Adipose tissue (tissue), 3 donors: ENCODE measurements around the gene ZACN. TPM values are rescaled to one million over a fixed set of nuclear protein-coding genes. Genes with fewer than 3 reads are reported as not detected.

ENCODE experiments used
- H3K27ac ChIP-seq: one replicate; pipeline ENCODE4 v1.5.1; 2013; ENCODE audit warnings: low read depth, low read length
- WGBS, 3 donors: extraction: QIAGEN DNeasy Blood & Tissue Kit; methylation state at CpG; one replicate each; pipeline ENCODE4 v1.1.7; 2013; 5-methylcytosine and 5-hydroxymethylcytosine counted together
- polyA plus RNA-seq, 3 donors: library from polyadenylated mRNA; stranded (reverse); fragments of 200-250 nt; gene quantifications; one replicate each; pipeline ENCODE4 v1.2.3, GENCODE V29; 2013
- donor health status: healthy with polysubstance abuse.
- donor health status: Bipolar disorder and iron deficiency.
- donor health status: healthy.

ZACN gene
- polyA plus RNA-seq, 3 donors, result 1.3 to 3.2 (median 1.8) TPM

DNA sequence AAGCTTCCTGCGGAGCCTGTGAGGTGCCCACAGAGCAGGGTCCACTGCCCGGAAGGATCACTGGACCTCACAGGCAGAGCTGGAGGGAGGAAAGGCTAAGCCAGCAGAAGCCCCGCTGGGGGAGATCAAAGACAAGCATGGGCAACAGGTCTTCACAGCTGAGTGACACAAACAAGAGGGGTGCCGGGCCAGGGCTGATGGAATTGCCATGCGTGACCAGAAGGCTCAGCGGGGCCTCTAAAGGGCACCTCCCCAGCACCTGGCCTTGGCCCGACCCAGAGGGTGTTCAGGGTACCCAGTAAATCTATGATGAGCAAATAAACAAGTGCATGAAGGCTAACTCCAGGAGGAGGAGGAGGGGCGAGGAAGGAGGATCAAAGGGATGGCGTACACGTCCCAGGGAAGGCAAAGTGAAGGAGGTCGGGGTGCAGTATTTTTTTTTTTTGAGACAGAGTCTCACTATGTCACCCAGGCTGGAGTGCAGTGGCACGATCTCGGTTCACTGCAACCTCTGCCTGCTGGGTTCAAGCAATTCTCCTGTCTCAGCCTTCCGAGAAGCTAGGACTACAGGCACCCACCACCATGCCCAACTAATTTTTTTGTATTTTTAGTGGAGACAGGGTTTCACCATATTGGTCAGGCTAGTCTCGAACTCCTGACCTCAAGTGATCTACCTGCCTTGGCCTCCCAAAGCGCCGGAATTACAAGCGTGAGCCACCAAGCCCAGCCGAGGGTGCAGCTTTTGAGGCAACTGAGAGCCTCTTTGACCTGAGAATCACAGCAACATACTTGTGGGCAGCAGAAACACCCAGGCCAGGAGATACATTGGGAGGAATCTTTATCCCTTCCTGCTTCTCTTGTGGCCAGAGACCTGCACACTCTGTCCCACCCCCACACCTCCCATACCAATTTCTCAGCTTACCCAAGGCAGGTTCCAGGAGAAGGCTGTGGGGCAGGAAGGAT is 40.7 kb downstream of the ZACN start:
- 78 to 89% (median 86%) methylated on average over 19 of the region's 19 CpGs for WGBS, 3 donors
- H3K27ac ChIP-seq, result no peak overlapping the region

DNA sequence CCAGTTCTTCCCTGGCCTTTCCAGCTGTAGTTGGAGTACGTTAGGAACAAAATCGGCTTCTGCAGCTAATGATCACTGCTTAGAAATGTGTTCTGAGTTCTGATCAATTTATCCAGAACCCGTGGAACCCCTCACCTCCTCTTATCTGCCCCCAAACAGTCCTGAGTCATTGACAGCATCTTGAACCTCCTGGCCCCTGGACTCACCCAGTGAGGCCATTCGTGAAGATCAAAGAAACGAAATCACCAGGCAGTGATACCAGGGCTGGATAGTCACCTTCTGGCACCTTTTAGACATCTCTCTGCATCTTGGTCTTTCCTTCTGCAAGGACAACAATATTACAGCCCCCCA is 41.7 kb downstream of the ZACN start:
- WGBS, 3 donors, result 82 to 92% (median 91%) methylated on average over 5 of the region's 5 CpGs
- H3K27ac ChIP-seq, result no peak overlapping the region

DNA sequence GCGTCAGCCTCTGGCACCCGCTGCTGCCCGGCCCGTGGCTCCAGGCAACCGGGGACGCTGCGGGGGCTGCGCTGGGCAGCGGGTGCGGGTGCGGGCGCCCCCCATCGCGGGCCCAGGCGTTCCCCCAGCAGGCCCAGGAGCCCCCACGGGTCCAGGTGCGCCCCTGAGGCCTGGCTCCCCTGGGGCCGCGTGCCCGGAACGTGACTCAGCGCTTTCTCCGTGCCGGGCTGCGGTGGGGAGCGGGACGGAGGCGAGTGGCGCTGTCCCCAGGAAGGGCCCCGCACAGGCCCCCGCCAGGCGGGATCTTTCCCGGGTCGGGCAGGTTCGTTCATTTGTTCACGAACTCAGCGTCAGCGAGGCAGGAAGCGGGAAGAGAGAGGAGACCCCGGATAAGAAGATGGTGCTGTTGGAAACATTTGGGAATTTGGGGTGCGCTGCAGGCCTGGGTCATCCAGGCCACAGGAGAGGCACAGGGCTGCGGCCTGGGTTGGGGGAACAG is 43.0 kb downstream of the ZACN start:
- 24 to 32% (median 27%) methylated on average over 34 to 42 of the region's 42 CpGs for WGBS, 3 donors
- no peak overlapping the region for H3K27ac ChIP-seq

DNA sequence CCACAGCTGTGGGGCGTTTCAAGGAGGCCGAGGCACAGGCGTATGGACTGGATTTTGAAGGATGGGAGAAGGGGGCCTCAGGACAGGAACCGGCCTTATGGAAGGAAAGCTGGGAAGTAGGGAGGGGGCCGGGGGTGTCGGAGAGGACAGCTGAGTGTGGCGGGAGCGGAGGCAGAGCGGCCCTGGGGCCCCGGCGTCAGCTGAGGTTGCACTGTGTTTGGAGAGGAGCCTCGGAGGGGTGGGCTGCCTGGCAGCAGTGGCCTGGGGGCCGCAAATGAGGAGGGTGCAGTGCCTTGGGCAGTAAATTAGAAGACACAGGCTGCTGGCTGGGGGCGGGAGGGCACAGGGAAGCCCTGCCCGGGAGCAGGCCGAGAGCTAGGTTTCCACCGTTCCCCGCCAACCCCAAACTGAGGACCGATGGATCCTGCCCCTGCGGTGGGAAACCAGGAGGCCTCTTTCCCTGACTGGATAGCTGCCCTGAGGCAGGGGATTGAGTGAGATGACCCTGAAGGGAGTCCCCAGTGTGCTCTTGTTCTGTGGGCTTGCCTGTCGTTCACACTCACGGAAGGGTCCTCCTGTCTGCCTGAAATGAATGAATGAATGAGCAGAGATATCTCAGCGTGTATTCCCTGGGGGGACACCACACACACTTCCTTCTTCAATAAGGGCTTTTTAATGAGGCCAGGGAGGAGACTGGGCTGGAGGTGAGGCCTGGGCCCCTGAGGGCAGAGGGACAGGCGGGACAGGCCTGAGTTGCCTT is 43.6 kb downstream of the ZACN start:
- no peak overlapping the region for H3K27ac ChIP-seq
- 87 to 92% (median 88%) methylated on average over 23 to 24 of the region's 24 CpGs for WGBS, 3 donors

DNA sequence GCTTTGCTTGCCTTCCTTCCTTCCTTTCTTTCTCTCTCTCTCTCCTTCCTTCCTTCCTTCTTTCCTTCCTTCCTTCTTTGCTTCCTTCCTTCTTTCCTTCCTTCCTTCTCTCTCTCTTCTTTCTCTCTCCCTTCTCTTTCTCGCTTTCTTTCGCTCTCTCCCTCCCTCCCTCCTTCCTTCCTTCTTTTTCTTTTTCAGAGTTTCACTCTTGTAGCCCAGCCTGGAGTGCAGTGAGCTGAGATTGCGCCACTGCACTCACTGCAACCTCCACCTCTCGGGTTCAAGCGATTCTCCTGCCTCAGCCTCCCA is 44.2 kb downstream of the ZACN start:
- no peak overlapping the region for H3K27ac ChIP-seq
- 71 to 79% (median 73%) methylated on average over 5 of the region's 5 CpGs for WGBS, 3 donors

DNA sequence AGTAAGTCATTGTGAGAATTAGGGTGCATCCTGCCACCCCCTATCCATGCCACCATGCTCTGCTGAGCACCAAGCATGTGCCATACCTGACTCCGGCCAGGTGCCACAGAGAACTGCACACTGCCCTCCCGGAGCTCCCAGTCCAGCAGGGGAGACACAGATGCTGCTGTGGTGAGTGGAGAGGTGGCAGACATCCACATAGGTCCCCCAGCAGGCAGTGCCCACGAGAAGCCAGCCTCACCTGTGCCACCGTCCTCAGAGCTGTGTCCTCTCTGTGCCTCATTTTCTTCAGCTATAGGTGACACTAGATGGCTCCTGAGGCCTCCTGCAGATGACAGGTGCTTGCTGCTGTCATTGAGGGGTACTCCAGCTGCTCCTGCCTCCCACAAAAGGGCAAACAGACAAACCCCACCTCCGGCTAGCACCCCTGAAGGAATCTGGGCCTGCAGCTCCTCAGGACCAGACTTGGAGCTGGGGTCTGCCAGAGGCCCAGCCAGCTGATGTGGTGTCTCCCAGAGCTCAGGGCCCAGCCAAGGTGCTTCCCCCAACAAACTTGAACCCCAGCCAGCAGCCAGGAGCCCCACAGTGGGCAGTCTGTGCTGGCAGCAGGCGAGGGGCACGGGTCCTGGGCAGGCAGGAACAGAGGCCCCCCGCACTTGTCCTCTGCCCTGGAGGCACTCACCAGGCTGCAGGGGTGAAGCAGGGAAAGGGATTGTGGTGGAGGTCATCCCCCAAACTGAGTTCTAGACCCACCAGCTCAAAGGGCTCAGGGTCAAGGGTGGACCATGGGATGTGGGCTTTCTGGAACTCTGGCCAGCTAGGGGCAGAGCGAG is 45.0 kb downstream of the ZACN start:
- WGBS, 3 donors, result 68 to 85% (median 73%) methylated on average over 9 of the region's 9 CpGs
- H3K27ac ChIP-seq, result no peak overlapping the region

DNA sequence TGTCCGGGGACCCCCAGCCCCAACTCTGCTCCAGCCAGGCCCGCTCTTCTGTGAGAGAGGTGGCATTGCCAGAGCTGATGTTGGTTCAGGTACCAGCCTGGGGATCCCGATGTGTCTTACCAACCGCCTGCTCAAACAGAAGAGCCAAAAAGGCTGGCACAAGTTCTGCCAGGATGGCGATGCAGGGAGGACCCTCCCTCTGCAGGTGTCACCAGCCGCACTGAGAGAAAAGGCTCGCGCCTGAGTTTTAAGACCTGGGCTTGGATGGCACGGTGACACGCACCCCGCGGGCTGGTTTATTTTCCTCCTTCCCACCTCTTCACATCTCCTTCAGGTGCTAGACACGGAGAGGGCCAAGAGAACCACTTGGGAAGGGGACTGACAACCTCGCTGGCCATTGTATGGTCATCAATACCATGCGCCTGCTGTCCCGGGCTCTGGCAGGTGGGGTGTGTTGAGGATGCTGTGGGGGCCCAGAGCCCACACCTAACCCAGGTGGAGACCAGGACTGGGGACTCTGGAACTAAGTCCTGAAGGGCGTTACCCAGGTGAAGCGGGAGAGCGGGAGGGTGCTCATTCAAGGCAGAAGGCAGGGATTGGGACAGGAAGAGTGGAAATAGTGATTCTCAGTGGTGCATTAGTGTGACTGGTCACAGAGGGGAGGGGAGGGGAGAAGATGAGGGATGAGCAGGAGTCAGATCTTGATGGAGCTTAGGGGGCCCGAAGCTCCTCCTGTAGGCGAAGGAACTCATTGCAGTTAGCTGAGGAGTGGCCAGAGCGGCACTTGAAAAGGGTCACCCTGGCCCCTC is 45.8 kb downstream of the ZACN start:
- WGBS, 3 donors, result 87 to 90% (median 90%) methylated on average over 22 of the region's 22 CpGs
- H3K27ac ChIP-seq, result no peak overlapping the region

DNA sequence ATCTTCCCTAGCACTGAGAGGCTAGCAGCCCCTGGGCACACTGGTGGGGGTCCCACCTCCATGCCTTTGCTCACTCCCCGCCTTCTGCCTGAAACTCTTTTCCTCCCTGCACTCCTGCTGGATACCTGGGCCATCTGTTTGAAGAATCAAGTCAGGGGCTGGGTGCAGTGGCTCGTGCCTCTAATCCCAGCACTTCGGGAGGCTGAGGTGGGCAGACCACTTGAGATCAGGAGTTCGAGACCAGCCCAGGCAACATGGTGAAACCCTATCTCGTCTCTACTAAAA is 46.4 kb downstream of the ZACN start:
- H3K27ac ChIP-seq, result no peak overlapping the region
- WGBS, 3 donors, result 85 to 94% (median 93%) methylated on average over 5 of the region's 5 CpGs

DNA sequence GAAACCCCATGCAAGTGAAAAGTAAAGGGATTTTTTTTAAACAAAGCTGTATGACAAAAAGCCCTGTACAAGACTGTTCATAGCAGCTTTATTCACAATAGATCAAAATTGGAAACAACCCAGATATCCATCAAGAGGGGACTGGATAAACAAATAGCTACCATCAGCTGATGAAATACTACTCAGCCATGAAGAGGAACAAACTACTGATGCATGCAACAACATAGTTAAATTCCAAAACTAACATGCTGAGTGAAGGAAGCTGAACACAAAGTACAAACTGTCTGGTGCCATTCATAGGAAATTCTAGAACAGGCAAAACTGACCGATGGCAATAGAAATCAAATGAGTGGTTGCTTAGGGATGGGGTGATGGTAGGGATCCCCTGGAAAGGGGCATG is 46.9 kb downstream of the ZACN start:
- H3K27ac ChIP-seq, result no peak overlapping the region
- 90 to 95% (median 94%) methylated on average over 1 of the region's 1 CpG for WGBS, 3 donors

DNA sequence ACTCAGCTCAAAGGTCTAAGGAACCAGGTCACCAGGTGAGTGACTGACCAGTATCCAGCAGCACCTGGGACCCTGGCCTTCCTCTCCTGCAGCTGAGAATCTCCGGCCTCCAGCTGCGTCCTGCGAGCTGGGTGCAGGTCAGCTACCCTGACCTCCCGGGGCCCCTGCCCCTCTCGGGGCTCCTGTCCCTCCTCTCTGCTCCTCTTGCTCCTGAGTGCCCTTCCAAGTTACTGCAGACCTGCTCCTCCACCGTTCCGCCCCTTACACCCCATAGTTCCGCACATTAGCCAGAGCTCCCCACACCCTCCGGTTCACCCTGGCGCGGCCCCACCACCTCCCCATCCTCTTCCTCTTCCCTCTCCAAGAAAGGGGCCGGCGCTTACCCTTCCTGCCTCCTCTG is 51.5 kb downstream of the ZACN start:
- WGBS, 3 donors, result 39 to 73% (median 46%) methylated on average over 13 of the region's 13 CpGs

DNA sequence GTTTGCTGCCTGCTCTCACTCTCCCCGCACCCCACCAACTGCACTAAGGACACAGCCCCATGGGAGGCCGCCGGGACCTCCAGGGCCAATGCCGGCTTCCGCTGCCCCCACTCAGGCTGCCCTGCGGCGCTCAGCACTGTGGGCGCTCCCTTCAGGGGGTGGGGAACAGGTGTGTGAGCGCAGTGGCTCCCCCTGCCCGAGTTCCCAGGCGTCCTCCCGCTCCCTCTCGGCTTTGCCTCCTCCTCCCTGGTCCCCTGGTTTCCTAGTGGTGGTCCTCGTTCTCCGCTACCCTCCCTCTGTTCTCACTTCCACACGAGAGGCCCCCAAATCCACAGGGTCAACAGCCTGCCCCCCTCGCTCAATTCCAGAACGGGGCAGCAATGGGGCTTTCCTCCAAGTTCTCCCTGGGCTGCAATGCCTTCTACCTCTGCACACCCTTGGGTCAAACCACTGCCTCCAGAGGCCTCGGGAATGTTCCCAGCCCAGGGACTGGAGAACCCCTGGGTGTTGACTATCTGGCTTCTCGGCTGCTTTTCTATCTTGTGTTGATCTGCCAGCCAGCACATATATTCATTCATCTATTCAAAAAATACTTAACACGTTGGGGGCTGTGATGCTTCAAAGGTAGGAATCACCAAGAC is 52.2 kb downstream of the ZACN start:
- 64 to 70% (median 69%) methylated on average over 21 of the region's 21 CpGs for WGBS, 3 donors
- H3K27ac ChIP-seq, result no peak overlapping the region

More for the DNA sequence above, 51.5 kb downstream of the ZACN start:
- H3K27ac ChIP-seq, result no peak overlapping the region

DNA sequence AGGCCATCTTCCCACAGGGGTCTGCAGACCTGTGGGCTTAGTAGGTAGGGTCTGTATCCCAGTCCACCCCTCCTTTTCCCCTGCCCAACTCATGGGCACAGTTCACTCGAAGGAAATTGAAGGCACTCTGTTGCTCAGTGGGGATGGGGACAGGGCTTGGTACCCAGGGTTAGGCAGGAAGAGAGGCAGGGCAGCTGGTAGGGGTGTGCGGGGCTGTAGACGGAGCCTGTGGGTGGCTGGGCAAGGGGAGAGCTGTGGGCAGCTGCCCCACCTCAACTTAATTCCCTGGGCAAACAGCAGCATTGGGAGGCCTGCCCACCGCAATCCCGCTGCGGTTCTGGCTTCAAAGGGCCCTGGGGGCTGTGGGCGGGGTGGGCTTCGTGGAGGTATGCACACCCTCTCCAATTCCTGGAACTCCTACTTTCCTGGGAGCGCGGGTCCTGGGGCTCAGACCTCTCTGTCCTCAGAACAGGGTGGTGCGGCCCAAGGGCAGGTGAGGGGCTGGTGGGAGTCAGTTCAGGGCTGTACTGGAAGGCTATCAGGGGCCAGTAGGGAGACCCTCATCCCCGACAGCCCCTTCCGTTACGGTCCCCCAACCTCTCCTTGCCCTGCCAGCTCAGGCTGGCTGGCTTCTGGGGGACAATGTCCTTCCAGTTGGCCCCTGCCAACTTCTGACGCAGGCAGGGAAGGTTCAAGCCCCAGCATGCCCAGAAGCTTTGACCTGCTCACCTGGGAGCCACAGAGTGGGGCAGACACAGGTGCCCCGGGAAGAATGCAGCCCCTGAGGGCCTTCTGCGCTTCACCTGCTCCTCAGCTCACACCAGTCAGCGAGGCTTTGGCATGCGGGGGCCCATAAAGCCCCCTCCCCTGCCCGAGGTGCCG is 53.0 kb downstream of the ZACN start:
- H3K27ac ChIP-seq, result no peak overlapping the region
- 58 to 73% (median 64%) methylated on average over 18 to 21 of the region's 21 CpGs for WGBS, 3 donors

Other genes starting within 250 kb of the ZACN start
- 10 to 100 TPM in 2 of 3 donors, 1 to 10 TPM in 1; 6.3 to 13.5 (median 10.1) TPM for gene UNC13D, start 234.8 kb upstream of the ZACN start, polyA plus RNA-seq
- 100 to 1,000 TPM in 2 of 3 donors, 10 to 100 TPM in 1; 85.0 to 162 (median 107) TPM for gene WBP2, start 223.8 kb upstream of the ZACN start, polyA plus RNA-seq
- 10 to 100 TPM; 12.7 to 32.6 (median 28.6) TPM for gene TRIM47, start 200.6 kb upstream of the ZACN start, polyA plus RNA-seq
- gene TRIM65, start 182.2 kb upstream of the ZACN start, polyA plus RNA-seq, result 10 to 100 TPM; 11.1 to 15.3 (median 11.7) TPM
- 10 to 100 TPM; 43.1 to 74.8 (median 48.1) TPM for gene MRPL38, start 174.3 kb upstream of the ZACN start, polyA plus RNA-seq
- 1 to 10 TPM; 2.5 to 5.5 (median 3.8) TPM for gene FBF1, start 138.1 kb upstream of the ZACN start, polyA plus RNA-seq
- gene ACOX1, start 100.0 kb upstream of the ZACN start, polyA plus RNA-seq, result 10 to 100 TPM; 17.7 to 61.9 (median 19.8) TPM
- gene TEN1, start 99.9 kb upstream of the ZACN start, polyA plus RNA-seq, result 10 to 100 TPM; 25.2 to 42.6 (median 39.5) TPM
- gene CDK3, start 78.3 kb upstream of the ZACN start, polyA plus RNA-seq, result 10 to 100 TPM in 2 of 3 donors, 1 to 10 TPM in 1; 5.4 to 13.7 (median 13.0) TPM
- gene EVPL, start 51.9 kb upstream of the ZACN start, polyA plus RNA-seq, result 1 to 10 TPM in 1 of 3 donors, under 1 TPM in 2; 0.34 to 1.2 (median 0.59) TPM
- 10 to 100 TPM; 44.1 to 68.6 (median 49.5) TPM for gene SRP68, start 6.7 kb upstream of the ZACN start, polyA plus RNA-seq
- under 1 TPM; 0.21 to 0.25 (median 0.22) TPM for gene GALR2, start 4.4 kb upstream of the ZACN start, polyA plus RNA-seq
- 10 to 100 TPM; 30.1 to 54.3 (median 52.2) TPM for gene EXOC7, start 24.6 kb downstream of the ZACN start, polyA plus RNA-seq
- gene FOXJ1, start 62.1 kb downstream of the ZACN start, polyA plus RNA-seq, result under 1 TPM in 2 of 3 donors, not detected in 1; 0.13 to 0.54 TPM
- gene RNF157, start 161.3 kb downstream of the ZACN start, polyA plus RNA-seq, result 10 to 100 TPM in 2 of 3 donors, 1 to 10 TPM in 1; 5.4 to 25.2 (median 12.3) TPM
- gene UBALD2, start 186.2 kb downstream of the ZACN start, polyA plus RNA-seq, result 10 to 100 TPM; 14.4 to 43.7 (median 40.1) TPM
- gene QRICH2, start 229.1 kb downstream of the ZACN start, polyA plus RNA-seq, result 1 to 10 TPM; 1.3 to 2.2 (median 2.2) TPM